RKO (cell line): Measurements from ENCODE around the gene PPP1R15B.

ENCODE experiments used
- DNase-seq: peaks from one replicate; pipeline ENCODE4 v3.0.0-alpha.2; 2016; ENCODE audit warnings: low spot score

PPP1R15B gene

GRCh38 chr1:204420039-204421004 lies 8.7 kb upstream of the PPP1R15B start:
- DNase-seq = no peak

- DNase-seq = no peak
Observed at GRCh38 chr1:204419064-204419403, 7.4 kb upstream of the PPP1R15B start.

- no peak for DNase-seq
Observed at GRCh38 chr1:204418174-204419063, 6.8 kb upstream of the PPP1R15B start.

GRCh38 chr1:204417074-204417997 lies 5.7 kb upstream of the PPP1R15B start:
- peak; percentile 84 for DNase-seq

- DNase-seq = no peak
Observed at GRCh38 chr1:204416589-204417073, 5.0 kb upstream of the PPP1R15B start.

- DNase-seq = no peak
Observed at GRCh38 chr1:204415351-204415750, 3.7 kb upstream of the PPP1R15B start.

- no peak for DNase-seq
Observed at GRCh38 chr1:204414016-204414415, 2.4 kb upstream of the PPP1R15B start.

- no peak for DNase-seq
Observed at GRCh38 chr1:204413170-204413535, 1.5 kb upstream of the PPP1R15B start.

GRCh38 chr1:204410688-204411450 lies 748 bp downstream of the PPP1R15B start:
- DNase-seq = peak; percentile 45

- peak; percentile 79 for DNase-seq
Observed at GRCh38 chr1:204409836-204410687, 1.6 kb downstream of the PPP1R15B start.

GRCh38 chr1:204409123-204409522 lies 2.5 kb downstream of the PPP1R15B start:
- DNase-seq = peak; percentile 38

GRCh38 chr1:204408602-204409001 lies 3.0 kb downstream of the PPP1R15B start:
- no peak for DNase-seq

- DNase-seq = peak; percentile 80
Observed at GRCh38 chr1:204408074-204408507, 3.5 kb downstream of the PPP1R15B start.

- peak; percentile 21 for DNase-seq
Observed at GRCh38 chr1:204407295-204407971, 4.2 kb downstream of the PPP1R15B start.

- no peak for DNase-seq
Observed at GRCh38 chr1:204406621-204407020, 5.0 kb downstream of the PPP1R15B start.

- peak; percentile 26 for DNase-seq
Observed at GRCh38 chr1:204405988-204406387, 5.6 kb downstream of the PPP1R15B start.

- DNase-seq = no peak
Observed at GRCh38 chr1:204404629-204405028, 7.0 kb downstream of the PPP1R15B start.

GRCh38 chr1:204402391-204402790 lies 9.2 kb downstream of the PPP1R15B start:
- no peak for DNase-seq

- DNase-seq = no peak
Observed at GRCh38 chr1:204401730-204402129, 9.9 kb downstream of the PPP1R15B start.
